BE2C (cell line): ENCODE data around the gene UPP1.
A peak's percentile ranks its signal among the peaks of the same experiment; 100 is the strongest.
"Not testable (repeated sequence)": the region's sequence is repeated elsewhere in the genome, so short reads cannot be mapped to it uniquely, and the experiment has no call there.

Experiments
- DNase-seq: peaks from one replicate; pipeline ENCODE4 v3.0.0-alpha.2; 2020
- H3K27me3 ChIP-seq: fragments of 250-450 bp; sonication (Bioruptor Pico); 2 replicates; pipeline ENCODE4 v1.5.1; 2020; ENCODE audit warnings: mild to moderate bottlenecking
- H3K36me3 ChIP-seq: fragments of 250-450 bp; sonication (Bioruptor Pico); 2 replicates; pipeline ENCODE4 v1.5.1; 2020; ENCODE audit warnings: mild to moderate bottlenecking
- H3K4me1 ChIP-seq: fragments of 250-450 bp; sonication (Bioruptor Pico); 2 replicates; pipeline ENCODE4 v1.5.1; 2020
- H3K4me3 ChIP-seq: 2 replicates; pipeline ENCODE4 v1.5.1; 2011; ENCODE audit warnings: low read depth, low read length
- H3K9me3 ChIP-seq: fragments of 250-450 bp; sonication (Bioruptor Pico); 2 replicates; pipeline ENCODE4 v1.5.1; 2020
- CTCF ChIP-seq: IDR thresholded peaks from 2 replicates; pipeline ENCODE4 v1.5.1; 2012; ENCODE audit warnings: mild to moderate bottlenecking, low read depth, low read length

Gene UPP1

GRCh38 chr7:48139459-48139858 is 50.4 kb downstream of the UPP1 start:
- TF ChIP-seq CTCF: peak; percentile 44
- Histone ChIP-seq H3K36me3 (no peaks in the 10 kb centered on the region), H3K9me3 (no peaks in the 10 kb centered on the region), H3K4me3 (no peak overlapping the region), H3K27me3 (no peaks in the 10 kb centered on the region), H3K4me1 (no peaks in the 10 kb centered on the region)
- DNase-seq: no peak

GRCh38 chr7:48140001-48140681 is 51.1 kb downstream of the UPP1 start:
- Histone ChIP-seq H3K36me3 (no peaks in the 10 kb centered on the region), H3K27me3 (no peaks in the 10 kb centered on the region), H3K4me3 (no peak overlapping the region), H3K9me3 (no peaks in the 10 kb centered on the region), H3K4me1 (no peaks in the 10 kb centered on the region)
- TF ChIP-seq CTCF: no peak
- no peak for DNase-seq

GRCh38 chr7:48141521-48141920 is 52.5 kb downstream of the UPP1 start:
- no peak for DNase-seq
- H3K4me1 ChIP-seq: no peaks in the 10 kb centered on the region

GRCh38 chr7:48144291-48144768 is 55.3 kb downstream of the UPP1 start:
- Histone ChIP-seq H3K9me3 (no peaks in the 10 kb centered on the region), H3K27me3 (peaks cover 3% of the 10 kb centered on the region; the same call in 1 of the 2 replicates), H3K36me3 (no peaks in the 10 kb centered on the region), H3K4me1 (no peaks in the 10 kb centered on the region), H3K4me3 (no peak overlapping the region)
- TF ChIP-seq CTCF: no peak
- DNase-seq: no peak

More at GRCh38 chr7:48141521-48141920, 52.5 kb downstream of the UPP1 start:
- no peaks in the 10 kb centered on the region for H3K9me3 ChIP-seq
- no peaks in the 10 kb centered on the region for H3K36me3 ChIP-seq
- no peak for TF ChIP-seq CTCF
- H3K4me3 ChIP-seq: no peak overlapping the region
- no peaks in the 10 kb centered on the region; the same call in 1 of the 2 replicates for H3K27me3 ChIP-seq

- H3K4me1 ChIP-seq: no peaks in the 10 kb centered on the region
- H3K27me3 ChIP-seq: peaks cover 7% of the 10 kb centered on the region
- H3K9me3 ChIP-seq: no peaks in the 10 kb centered on the region
- no peak overlapping the region for H3K4me3 ChIP-seq
- TF ChIP-seq CTCF: no peak
- no peaks in the 10 kb centered on the region for H3K36me3 ChIP-seq
- DNase-seq: no peak
Observed at GRCh38 chr7:48147078-48147591, 58.1 kb downstream of the UPP1 start.

GRCh38 chr7:48147690-48148089 is 58.6 kb downstream of the UPP1 start:
- not testable (repeated sequence) for H3K4me3 ChIP-seq, H3K27me3 ChIP-seq, H3K4me1 ChIP-seq, DNase-seq, H3K9me3 ChIP-seq, H3K36me3 ChIP-seq
